ENCODE measurements around the gene FGF1.

Gene FGF1

DNA sequence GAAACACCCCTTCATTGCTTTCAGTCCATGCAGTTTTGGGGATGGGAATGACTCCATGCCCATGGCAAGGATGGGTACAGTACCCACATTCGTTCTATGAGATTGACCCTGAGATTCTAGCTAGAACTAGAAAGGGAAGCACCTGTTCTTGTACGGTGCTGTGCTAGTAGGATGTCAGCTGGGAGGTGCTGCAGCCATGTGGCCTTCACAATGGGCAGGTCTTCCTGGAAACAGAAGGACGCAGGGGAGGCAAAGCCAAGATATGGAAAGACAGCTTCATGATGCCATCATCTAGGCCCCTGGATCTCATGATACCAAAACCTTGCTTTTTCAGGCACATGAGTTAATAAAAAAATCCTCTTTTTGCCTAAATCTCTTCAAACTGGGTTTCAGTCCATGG, 10.5 kb upstream of the FGF1 start:
- no peak for DNase-seq

GRCh38 chr5:142694092-142694856, 8.4 kb upstream of the FGF1 start:
- DNase-seq: no peak

DNA sequence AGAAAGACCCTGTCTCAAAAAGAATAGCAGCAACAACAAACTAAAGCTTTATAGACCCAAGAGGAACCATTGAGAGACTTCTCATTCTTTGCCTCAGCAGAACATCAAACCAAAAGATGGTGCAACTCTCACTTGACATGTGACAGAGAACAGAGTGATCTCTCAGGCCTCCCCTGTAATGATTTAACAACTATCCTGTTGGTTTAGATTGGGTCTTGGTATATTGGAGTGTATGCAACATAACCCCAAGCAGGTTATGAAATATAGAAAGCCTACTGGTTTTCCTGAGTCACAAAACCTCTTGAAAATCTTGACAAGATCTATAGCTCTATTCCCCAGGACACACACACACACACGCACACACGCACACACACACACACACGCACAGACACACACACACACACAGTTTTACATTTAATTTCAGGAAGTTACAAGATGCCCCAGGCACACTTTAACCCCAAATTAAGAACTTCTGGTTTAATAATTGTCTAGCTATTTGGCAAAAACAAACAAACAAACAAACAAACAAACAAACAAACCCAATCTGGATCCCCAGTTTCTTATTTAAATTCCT, 6.5 kb upstream of the FGF1 start:
- no peak for DNase-seq

DNA sequence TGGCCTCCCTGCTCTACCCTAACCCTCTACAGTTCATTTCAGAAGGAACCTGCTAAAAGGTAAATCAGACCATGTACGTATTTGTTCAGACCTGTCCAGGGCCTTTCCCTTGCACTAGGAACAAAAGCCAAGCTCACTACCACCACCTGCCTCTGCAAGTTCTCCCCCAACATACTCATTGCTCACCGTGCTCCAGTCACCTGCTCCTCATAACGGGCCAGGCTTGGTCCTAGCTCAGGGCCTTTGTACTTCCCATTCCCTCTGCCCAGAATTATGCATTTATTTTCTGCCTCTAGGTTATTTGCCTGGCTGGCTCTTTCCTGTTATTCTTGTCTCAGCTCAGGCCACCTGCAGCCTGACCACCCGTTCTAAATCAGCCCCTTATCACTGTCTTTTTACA, 4.8 kb upstream of the FGF1 start:
- no peak for DNase-seq

GRCh38 chr5:142689081-142689480, 3.2 kb upstream of the FGF1 start:
- no peak for DNase-seq

GRCh38 chr5:142688281-142688989, 2.5 kb upstream of the FGF1 start:
- no peak for DNase-seq

DNA sequence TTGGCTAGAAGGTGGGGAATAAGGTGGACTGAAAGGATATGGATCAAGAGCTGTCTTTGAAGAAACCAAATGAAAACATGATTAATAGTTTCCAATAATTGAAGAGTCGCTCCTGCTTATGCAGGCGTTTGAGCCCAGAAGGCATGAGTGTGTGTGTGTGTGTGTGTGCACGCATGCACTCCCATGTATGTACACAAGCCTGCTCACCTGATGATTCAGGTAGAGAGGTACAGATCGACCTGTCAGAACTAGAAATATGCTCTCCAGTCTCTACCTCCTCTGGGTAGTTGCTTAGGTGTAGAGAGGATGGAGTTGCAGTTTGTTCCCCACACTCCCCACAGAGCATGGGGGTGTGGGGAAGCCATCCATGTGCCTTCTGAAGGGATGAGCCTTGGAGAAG, 1.1 kb upstream of the FGF1 start:
- no peak for DNase-seq

DNA sequence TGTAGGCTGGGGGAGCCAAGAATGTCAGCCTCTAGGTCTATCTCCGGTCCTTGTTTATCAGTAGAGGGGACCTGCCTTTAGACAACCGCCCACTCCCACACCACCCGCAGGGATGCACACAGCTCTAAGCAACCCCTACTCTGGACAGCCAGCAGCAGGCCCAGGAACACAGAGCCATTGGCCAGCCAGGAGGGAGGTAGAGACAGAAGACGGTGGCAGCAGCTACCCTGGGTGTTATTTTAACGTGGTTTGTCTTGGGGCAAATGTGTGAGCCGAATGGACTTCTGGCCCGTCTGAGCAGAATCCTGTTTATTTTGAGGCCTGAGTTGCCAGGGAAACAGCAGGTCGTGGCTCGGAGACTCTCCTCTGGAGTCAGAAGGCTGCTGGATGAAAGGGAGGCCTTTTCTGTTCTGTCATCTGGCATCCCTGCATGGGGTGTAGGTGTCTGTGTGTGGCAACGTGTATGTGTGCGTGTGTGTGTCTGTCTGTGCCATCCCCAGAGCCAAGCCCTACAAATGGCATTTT, 382 bp upstream of the FGF1 start:
- DNase-seq: no peak

- DNase-seq: no peak
These were observed 1.3 kb downstream of the FGF1 start for GRCh38 chr5:142684508-142685041.

- no peak for DNase-seq
These were observed 1.9 kb downstream of the FGF1 start for GRCh38 chr5:142683881-142684505.

- DNase-seq: no peak
These were observed 2.8 kb downstream of the FGF1 start for GRCh38 chr5:142683116-142683515.

DNA sequence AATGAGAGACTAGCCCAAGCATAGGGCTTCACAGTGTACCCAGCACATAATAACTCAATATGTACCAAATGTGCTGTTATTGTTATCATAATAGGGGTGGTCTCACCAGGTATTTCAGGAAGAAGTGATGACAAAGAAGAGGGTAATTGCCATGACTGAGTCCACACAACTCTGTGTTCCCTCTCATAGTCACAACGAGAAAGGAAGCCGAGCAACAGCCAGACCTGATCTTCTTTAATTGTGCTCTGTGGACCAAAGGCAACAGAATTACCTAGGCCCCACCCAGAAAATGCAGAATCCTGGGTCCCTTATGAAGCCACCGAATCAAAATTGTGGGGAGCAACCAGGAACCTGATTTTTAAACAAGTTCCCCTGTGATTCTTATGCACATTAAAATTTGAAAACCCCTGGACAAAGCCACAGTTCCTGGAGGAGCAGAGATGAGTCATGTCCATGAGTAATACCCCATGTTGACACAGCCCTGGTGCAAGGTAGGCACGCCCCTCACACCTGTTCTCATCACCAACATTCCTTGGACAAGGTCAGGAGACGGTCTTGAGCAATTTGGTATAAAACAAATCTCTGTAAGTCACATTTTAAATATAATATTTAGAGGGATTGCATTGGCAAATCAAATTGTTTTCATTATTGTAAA, 5.2 kb downstream of the FGF1 start:
- no peak for DNase-seq

DNA sequence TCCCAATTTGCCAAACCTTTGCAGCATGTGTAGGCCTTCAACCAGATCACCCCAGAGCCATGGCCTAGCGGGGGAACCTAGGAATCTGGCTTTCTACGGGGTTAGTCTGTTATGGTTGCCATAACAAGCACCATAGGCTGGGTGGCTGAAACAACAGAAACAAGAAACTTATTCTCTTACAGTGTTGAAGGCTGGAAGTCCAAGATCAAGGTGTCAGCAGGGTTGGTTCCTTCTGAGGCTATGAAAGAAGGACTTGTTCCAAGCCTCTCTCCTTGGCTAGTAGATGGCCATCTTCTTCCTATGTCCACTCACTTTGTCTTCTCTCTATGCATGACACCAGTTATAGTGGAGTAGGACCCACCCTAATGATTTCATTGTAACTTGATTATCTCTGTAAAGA, 6.1 kb downstream of the FGF1 start:
- no peak for DNase-seq

- DNase-seq: no peak
These were observed 7.4 kb downstream of the FGF1 start for GRCh38 chr5:142678529-142678928.

DNA sequence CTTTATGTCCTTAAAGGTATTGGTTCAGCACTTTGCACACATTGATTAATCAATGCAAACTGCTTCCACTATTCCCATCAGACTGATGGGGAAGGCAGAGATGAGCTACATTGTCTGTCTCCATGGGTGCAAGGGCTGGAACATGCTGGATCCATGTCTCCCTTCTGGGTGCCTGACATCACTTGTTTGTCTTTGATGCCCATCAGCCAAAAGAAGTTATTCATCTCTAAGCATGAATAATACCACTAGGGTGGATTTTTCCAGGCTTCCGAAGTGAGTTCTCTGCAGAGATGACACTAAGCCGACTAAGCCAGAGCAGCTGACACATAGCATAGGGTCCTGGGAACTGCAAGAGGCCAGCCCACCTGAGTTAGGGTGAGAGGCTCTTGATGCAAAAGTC, 8.7 kb downstream of the FGF1 start:
- no peak for DNase-seq

GRCh38 chr5:142676318-142676717, 9.6 kb downstream of the FGF1 start:
- DNase-seq: no peak

DNA sequence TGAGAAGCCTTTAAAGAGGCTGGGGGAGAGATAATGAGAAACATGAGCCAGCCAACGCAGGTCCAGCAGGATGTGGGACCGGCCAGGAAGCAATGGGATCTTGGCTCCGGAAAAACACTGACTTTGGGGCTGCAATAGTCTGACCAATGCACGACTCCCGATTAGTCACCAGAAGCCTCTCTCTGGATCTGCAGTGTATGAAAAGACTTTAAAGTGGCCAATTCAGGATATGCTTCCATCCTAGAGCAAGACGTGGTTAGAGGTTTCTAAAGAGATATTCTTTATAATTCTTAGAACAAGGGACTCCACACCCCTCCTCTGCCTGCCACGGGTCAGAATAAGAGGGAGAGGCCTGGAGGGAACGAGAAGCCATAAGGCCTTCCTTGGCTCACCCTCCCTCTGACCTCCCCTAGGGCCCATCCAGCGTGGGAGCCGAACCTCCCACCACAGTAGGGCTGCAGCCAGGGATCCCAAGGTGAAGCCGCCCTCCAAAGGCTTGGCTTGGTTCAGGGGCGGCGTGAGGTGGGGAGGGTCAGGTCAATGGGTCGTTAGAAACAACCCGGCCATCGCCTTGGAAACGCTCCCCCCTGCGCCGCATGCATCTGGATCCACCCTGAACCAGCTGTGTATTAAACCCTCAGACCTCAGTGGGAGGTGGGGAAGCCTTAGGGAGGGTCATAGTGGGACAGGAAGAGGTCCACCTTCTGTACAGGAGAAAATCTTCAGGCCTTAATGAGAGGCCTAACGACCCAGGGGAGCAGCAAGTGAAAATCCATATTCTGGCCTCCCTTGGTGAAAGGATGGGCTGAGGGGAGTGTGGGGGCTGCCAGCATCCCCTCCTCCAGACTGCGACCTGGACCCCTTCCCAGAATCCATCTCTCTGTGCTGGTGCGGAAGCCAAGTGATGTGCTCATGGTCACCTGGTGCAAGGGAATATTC, 11.1 kb downstream of the FGF1 start:
- DNase-seq: no peak

GRCh38 chr5:142671801-142672200, 14.1 kb downstream of the FGF1 start:
- DNase-seq: no peak

DNA sequence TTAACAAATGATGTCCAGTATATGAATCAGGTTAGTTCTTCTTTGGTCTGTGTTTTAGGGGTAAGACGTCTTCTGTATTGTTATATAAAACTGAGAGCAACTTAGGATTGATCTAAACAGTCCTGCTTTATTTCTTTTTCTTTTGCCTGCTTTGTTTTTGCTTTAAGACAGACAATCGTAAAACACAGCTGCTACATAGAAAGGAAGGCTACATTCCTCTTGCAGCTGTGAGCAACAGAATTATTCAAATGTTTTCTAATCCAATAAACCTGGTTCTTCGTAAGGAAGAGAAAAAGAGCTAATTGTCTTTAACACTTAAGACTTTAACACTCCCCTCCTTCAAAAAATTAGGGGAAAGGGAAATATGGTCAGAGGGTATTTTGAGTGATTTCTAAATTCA, 14.6 kb downstream of the FGF1 start:
- no peak for DNase-seq

DNA sequence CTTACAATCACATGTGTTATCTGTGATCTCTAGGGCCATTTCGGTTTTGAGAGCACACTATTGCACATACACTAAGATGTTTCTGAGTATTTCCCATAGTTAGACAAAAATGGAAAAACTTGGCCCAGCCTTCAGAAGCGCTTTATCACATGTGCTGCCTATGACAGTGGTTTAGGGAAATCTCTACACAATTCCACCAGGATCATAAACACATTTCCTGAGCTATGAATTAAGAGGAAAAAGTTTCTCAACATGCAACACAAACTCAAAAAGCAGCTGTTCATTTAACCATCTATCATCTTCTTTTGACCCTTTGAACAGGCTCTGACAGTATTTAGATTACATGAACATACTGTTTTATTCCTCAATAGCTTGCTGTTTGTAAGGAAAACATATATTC, 15.1 kb downstream of the FGF1 start:
- DNase-seq: no peak

- no peak for DNase-seq
These were observed 16.4 kb downstream of the FGF1 start for GRCh38 chr5:142669477-142669876.

- DNase-seq: no peak
These were observed 17.6 kb downstream of the FGF1 start for GRCh38 chr5:142668336-142668735.

Data from bone marrow (tissue), 2 donors.